PC-9 (cell line): ENCODE data around the gene SYCP3. TPM values are rescaled to one million over a fixed set of nuclear protein-coding genes. Genes with fewer than 3 reads are reported as not detected.

Experiments
- BruUV-seq: library from RNA; stranded (reverse); fragments of 400-500 nt; replicated peaks from 2 replicates; lab custom pipeline; 2021; lab: Mats Ljungman, UMichigan
- CTCF ChIA-PET: fragments of 300-600 bp; sonication (Branson Sonifier 250); formaldehyde crosslinking; loops from one replicate; lab custom pipeline; 2022; ENCODE audit warnings: antibody characterized with exemption; lab: Charles Lee
- POLR2A ChIA-PET: fragments of 300-600 bp; sonication (Branson Sonifier 250); formaldehyde crosslinking; loops from one replicate; lab custom pipeline; 2022; ENCODE audit warnings: antibody characterized with exemption; ENCODE audit not compliant: unreplicated experiment; lab: Charles Lee
- DNase-seq, 2 experiments: peaks; one replicate each; pipeline versions ENCODE4 v3.0.0 to v3.0.0-alpha.2; 2015 to 2022; ENCODE audit warnings: mixed read lengths in 1 of 2
- H2AFZ ChIP-seq: fragments of 200-600 bp; sonication (generic); 2 replicates; pipeline ENCODE4 v1.8.1; 2017; ENCODE audit warnings: antibody characterized with exemption
- H3F3A ChIP-seq: fragments of 200-600 bp; sonication (generic); 2 replicates; pipeline ENCODE4 v1.8.1; 2017; ENCODE audit warnings: antibody characterized with exemption, mild to moderate bottlenecking, low read depth; ENCODE audit not compliant: insufficient read depth
- H3K27ac ChIP-seq: fragments of 200-600 bp; sonication (generic); 2 replicates; pipeline ENCODE4 v1.6.1; 2016; ENCODE audit warnings: mixed run types
- H3K27me3 ChIP-seq: fragments of 200-600 bp; sonication (generic); 2 replicates; pipeline ENCODE4 v1.6.1; 2016; ENCODE audit warnings: low read depth, mixed run types; ENCODE audit not compliant: insufficient read depth
- H3K36me3 ChIP-seq: fragments of 200-600 bp; sonication (generic); 2 replicates; pipeline ENCODE4 v1.6.1; 2016; ENCODE audit warnings: low read depth, mixed run types
- H3K4me1 ChIP-seq: fragments of 200-600 bp; sonication (generic); replicated peaks from 2 replicates; pipeline ENCODE4 v1.6.1; 2016; ENCODE audit warnings: mixed run types; ENCODE audit not compliant: insufficient read depth
- H3K4me2 ChIP-seq: fragments of 200-600 bp; sonication (generic); 2 replicates; pipeline ENCODE4 v1.6.1; 2017; ENCODE audit warnings: mixed run types
- H3K4me3 ChIP-seq: fragments of 200-600 bp; sonication (generic); 2 replicates; pipeline ENCODE4 v1.6.1; 2016; ENCODE audit warnings: mixed run types
- H3K79me2 ChIP-seq: fragments of 200-600 bp; sonication (generic); 2 replicates; pipeline ENCODE4 v1.6.1; 2017; ENCODE audit warnings: low read depth, mixed run types
- H3K9me2 ChIP-seq: fragments of 200-600 bp; sonication (generic); 2 replicates; pipeline ENCODE4 v1.8.1; 2017; ENCODE audit warnings: mild to moderate bottlenecking; ENCODE audit not compliant: insufficient read depth
- H3K9me3 ChIP-seq: fragments of 200-600 bp; sonication (generic); 2 replicates; pipeline ENCODE4 v1.8.1; 2016; ENCODE audit warnings: low read depth; ENCODE audit not compliant: insufficient read depth
- H4K20me1 ChIP-seq: fragments of 200-600 bp; sonication (generic); 2 replicates; pipeline ENCODE4 v1.8.1; 2017; ENCODE audit not compliant: insufficient read depth
- EZH2 ChIP-seq: fragments of 200-600 bp; sonication (generic); IDR thresholded peaks from 2 replicates; pipeline ENCODE4 v1.8.0; 2017; ENCODE audit warnings: antibody characterized with exemption, low read depth
- intact Hi-C: fragments of 100-400 bp; cut with micrococcal nuclease; formaldehyde crosslinking; loops from one replicate; pipeline ENCODE4 v1.10.0; 2022; ENCODE audit not compliant: unreplicated experiment
- total RNA-seq: library from RNA; stranded (reverse); gene quantifications from 2 replicates; pipeline ENCODE4 v1.2.3, GENCODE V29; 2021
- TF ChIP-seq, protein P1 (sequence below): fragments of 200-600 bp; sonication (generic); conservative IDR thresholded peaks from 2 replicates; pipeline ENCODE4 v1.6.1; 2017; ENCODE audit warnings: mixed run types, antibody characterized with exemption, mild to moderate bottlenecking, moderate library complexity

SYCP3 gene
- total RNA-seq, 1 experiment from 2014 or later: 0.09 TPM

DNA sequence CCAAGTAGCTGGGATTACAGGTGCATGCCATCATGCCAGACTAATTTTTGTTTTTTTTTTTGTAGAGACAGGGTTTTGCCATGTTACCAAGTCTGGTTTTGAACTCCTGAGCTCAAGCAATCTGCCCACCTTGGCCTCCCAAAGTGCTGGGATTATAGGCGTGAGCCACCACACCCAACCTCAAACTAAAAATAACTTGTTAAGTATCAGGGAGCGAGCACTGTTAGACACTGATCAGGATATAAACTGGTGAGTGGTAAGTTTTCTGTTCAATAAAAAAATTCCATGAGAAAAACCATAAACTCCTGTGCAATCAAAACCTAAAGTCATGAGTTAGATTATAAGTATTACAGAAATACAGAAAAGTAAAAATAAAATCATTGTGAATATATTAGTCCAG, 44.6 kb upstream of the SYCP3 start:
- Histone ChIP-seq H2AFZ (no peak overlapping the region), H3K27ac (no peak overlapping the region), H3K9me2 (no peaks in the 10 kb centered on the region), H3F3A (no peaks in the 10 kb centered on the region), H3K4me3 (no peak overlapping the region), H3K9me3 (no peaks in the 10 kb centered on the region), H3K4me1 (no peaks in the 10 kb centered on the region), H3K36me3 (no peaks in the 10 kb centered on the region), H3K79me2 (no peaks in the 10 kb centered on the region), H4K20me1 (no peaks in the 10 kb centered on the region), H3K4me2 (no peak overlapping the region), H3K27me3 (no peaks in the 10 kb centered on the region)
- intact Hi-C loops: no loop called here
- DNase-seq: no peak
- BruUV-seq: no TSS peak
- TF ChIP-seq EZH2: no peak
- TF ChIP-seq, protein P1, sequence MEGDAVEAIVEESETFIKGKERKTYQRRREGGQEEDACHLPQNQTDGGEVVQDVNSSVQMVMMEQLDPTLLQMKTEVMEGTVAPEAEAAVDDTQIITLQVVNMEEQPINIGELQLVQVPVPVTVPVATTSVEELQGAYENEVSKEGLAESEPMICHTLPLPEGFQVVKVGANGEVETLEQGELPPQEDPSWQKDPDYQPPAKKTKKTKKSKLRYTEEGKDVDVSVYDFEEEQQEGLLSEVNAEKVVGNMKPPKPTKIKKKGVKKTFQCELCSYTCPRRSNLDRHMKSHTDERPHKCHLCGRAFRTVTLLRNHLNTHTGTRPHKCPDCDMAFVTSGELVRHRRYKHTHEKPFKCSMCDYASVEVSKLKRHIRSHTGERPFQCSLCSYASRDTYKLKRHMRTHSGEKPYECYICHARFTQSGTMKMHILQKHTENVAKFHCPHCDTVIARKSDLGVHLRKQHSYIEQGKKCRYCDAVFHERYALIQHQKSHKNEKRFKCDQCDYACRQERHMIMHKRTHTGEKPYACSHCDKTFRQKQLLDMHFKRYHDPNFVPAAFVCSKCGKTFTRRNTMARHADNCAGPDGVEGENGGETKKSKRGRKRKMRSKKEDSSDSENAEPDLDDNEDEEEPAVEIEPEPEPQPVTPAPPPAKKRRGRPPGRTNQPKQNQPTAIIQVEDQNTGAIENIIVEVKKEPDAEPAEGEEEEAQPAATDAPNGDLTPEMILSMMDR: no peak
- ChIA-PET CTCF (interaction anchor here (0.6 kb wide), 1 partner anchor 274 kb away, joined by 3 read pairs; no protein-coding TSS in a partner anchor), POLR2A (no interaction called here)

DNA sequence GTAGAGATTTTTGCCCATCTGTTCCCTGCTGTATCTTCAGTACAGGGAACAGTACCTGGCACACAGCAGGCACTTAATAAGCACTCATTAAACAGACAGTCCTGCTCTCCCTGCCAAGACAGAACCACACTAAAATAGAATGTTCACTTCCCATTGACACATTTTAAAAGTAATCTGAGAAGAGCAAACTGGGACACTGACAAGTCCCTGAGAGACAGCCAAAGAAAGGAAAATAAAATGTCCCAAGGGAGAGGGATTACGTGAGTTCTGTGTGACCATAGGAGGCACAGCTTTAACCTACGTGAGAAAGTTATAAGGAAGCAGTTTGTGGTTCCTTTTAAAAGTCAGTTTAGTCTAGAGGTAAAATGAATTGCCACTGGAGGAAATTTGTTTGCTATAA, 43.9 kb upstream of the SYCP3 start:
- intact Hi-C loops: no loop called here
- no peaks in the 10 kb centered on the region for H3K4me1 ChIP-seq
- no peak for DNase-seq
- ChIA-PET POLR2A (no interaction called here), CTCF (interaction anchor here (0.6 kb wide), 1 partner anchor 275 kb away, joined by 3 read pairs; no protein-coding TSS in a partner anchor)
- H3K9me3 ChIP-seq: no peaks in the 10 kb centered on the region
- H3K79me2 ChIP-seq: no peaks in the 10 kb centered on the region
- H3F3A ChIP-seq: no peaks in the 10 kb centered on the region
- no peaks in the 10 kb centered on the region for H3K9me2 ChIP-seq
- no peak for TF ChIP-seq EZH2
- no peak overlapping the region for H3K27ac ChIP-seq
- no peaks in the 10 kb centered on the region for H3K27me3 ChIP-seq
- BruUV-seq: no TSS peak
- H3K4me2 ChIP-seq: no peak overlapping the region
- H4K20me1 ChIP-seq: no peaks in the 10 kb centered on the region
- no peaks in the 10 kb centered on the region for H3K36me3 ChIP-seq
- no peak overlapping the region for H2AFZ ChIP-seq
- H3K4me3 ChIP-seq: no peak overlapping the region

DNA sequence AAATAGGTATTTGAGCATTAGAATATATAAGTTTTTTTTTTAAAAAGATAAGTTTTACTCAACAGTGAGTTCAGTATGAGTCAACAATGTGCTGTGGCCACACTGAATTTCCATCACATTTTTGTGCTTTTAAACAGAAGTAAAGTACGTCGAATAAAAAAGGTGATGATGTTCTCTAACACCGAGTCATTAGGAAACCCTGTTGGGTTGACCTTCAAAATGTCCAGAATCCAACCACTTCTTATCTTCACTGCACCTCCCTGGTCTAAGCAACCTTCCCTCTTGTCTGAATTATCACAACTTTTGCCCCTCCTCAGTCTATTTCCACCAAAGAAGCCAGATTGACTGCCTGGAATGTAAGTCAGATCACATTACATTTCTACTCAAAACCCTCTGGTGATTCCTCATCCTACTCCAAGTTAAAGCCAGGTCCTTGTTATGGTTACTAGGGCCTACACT, 43.0 kb upstream of the SYCP3 start:
- DNase-seq: no peak
- no peak for TF ChIP-seq EZH2
- TF ChIP-seq, protein P1: no peak
- BruUV-seq: no TSS peak
- Histone ChIP-seq H3K79me2 (no peaks in the 10 kb centered on the region), H3K4me1 (no peaks in the 10 kb centered on the region), H3K27me3 (no peaks in the 10 kb centered on the region), H3K36me3 (no peaks in the 10 kb centered on the region), H3K4me2 (no peak overlapping the region), H3F3A (no peaks in the 10 kb centered on the region), H3K4me3 (no peak overlapping the region), H2AFZ (no peak overlapping the region), H3K9me3 (no peaks in the 10 kb centered on the region), H3K27ac (no peak overlapping the region), H4K20me1 (no peaks in the 10 kb centered on the region), H3K9me2 (no peaks in the 10 kb centered on the region)
- intact Hi-C loops: no loop called here
- CTCF ChIA-PET: no interaction called here
- POLR2A ChIA-PET: no interaction called here

DNA sequence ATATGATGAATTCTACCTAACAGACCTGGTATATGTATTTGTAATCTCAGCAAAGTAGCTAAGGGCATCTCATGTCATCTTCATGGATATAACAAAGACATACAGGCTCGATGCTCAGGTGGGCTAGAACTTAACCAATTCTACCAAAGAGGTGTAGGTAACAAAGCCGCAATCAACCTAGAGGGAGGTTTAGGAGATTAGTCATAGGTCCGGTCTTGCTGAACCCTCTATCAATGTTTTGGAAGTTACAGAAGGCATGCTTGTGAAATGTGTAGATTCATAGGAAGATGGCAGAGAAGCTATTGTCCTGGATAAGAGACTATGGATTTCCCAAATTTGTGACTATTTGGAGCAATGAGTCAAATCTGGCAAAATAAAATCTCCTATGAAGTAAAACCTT, 42.6 kb upstream of the SYCP3 start:
- Histone ChIP-seq H4K20me1 (no peaks in the 10 kb centered on the region), H3K36me3 (no peaks in the 10 kb centered on the region), H2AFZ (no peak overlapping the region), H3K4me2 (no peak overlapping the region), H3K4me3 (no peak overlapping the region), H3F3A (no peaks in the 10 kb centered on the region), H3K9me2 (no peaks in the 10 kb centered on the region), H3K4me1 (no peaks in the 10 kb centered on the region), H3K79me2 (no peaks in the 10 kb centered on the region), H3K27ac (no peak overlapping the region), H3K27me3 (no peaks in the 10 kb centered on the region), H3K9me3 (no peaks in the 10 kb centered on the region)
- CTCF ChIA-PET: no interaction called here
- no TSS peak for BruUV-seq
- POLR2A ChIA-PET: no interaction called here
- TF ChIP-seq EZH2: no peak
- TF ChIP-seq, protein P1: no peak
- DNase-seq: no peak
- intact Hi-C loops: no loop called here
